HepG2 (cell line): Measurements from ENCODE around the gene PIGA. TPM values are rescaled to one million over a fixed set of nuclear protein-coding genes. Genes with fewer than 3 reads are reported as not detected.

Experiments used
- MED8 ChIP-seq: sonication (generic); formaldehyde crosslinking; IDR thresholded peaks from 2 replicates; pipeline ENCODE4 v1.8.1; 2023; ENCODE audit warnings: mild to moderate bottlenecking, missing genetic modification reagents; ENCODE audit not compliant: insufficient replicate concordance
- PBX3 ChIP-seq: sonication (generic); formaldehyde crosslinking; IDR thresholded peaks from 2 replicates; pipeline ENCODE4 v1.8.1; 2023; ENCODE audit warnings: missing genetic modification reagents, inconsistent platforms, borderline replicate concordance
- ZNF136 ChIP-seq: sonication (generic); formaldehyde crosslinking; IDR thresholded peaks from 2 replicates; pipeline ENCODE4 v1.8.1; 2022; ENCODE audit warnings: low read depth, mild to moderate bottlenecking, moderate library complexity, missing genetic modification reagents
- ZNF142 ChIP-seq: sonication (generic); formaldehyde crosslinking; IDR thresholded peaks from 2 replicates; pipeline ENCODE4 v1.4.0; 2020; ENCODE audit warnings: missing genetic modification reagents
- ZNF577 ChIP-seq: sonication (generic); formaldehyde crosslinking; IDR thresholded peaks from 2 replicates; pipeline ENCODE4 v1.4.0; 2020; ENCODE audit warnings: mild to moderate bottlenecking, low read depth, missing genetic modification reagents, borderline replicate concordance
- ZNF737 ChIP-seq: sonication (generic); formaldehyde crosslinking; IDR thresholded peaks from 2 replicates; pipeline ENCODE4 v1.5.0; 2020; ENCODE audit warnings: missing genetic modification reagents, mild to moderate bottlenecking, borderline replicate concordance
- polyA plus RNA-seq, 8 experiments: library from polyadenylated mRNA; depleted of rRNA in 3 of 8; stranded (reverse) in 7 of 8; unstranded in 1 of 8; fragments of >200 nt; fragmentation: Illumina TruSeq in 4 of 8; extraction: Trizol in 4 of 8; gene quantifications; 2 replicates each; pipeline versions ENCODE4 v1.2.1 to v1.2.3, GENCODE V29; 2011 to 2016; ENCODE audit warnings: low read depth in 4 of 8, missing spikeins in 1 of 8, mixed read lengths in 1 of 8; ENCODE audit not compliant: insufficient read depth in 1 of 8
- total RNA-seq, 5 experiments: library from RNA; depleted of rRNA; stranded (reverse); fragments of >200 nt; fragmentation: Illumina TruSeq; extraction: Trizol; gene quantifications; 2 replicates each; pipeline ENCODE4 v1.2.3, GENCODE V29; 2016; ENCODE audit warnings: low read depth in 1 of 5

Gene PIGA
- total and polyA plus RNA-seq, 2 of the 13 experiments (the other 11 are each of a cell fraction or from before 2014, with no cell fraction given) = 6.0 to 13.0 TPM

GRCh38 chrX:15321447-15321846, 13.9 kb downstream of the PIGA start (continued):
- TF ChIP-seq ZNF577 (CRISPR knock-in tag) (no peak), MED8 (CRISPR knock-in tag) (no peak), ZNF142 (CRISPR knock-in tag) (no peak), ZNF737 (CRISPR knock-in tag) (no peak), ZNF136 (CRISPR knock-in tag) (no peak), PBX3 (CRISPR knock-in tag) (no peak)
